ENCODE measurements around the gene NFATC3. TPM values are rescaled to one million over a fixed set of nuclear protein-coding genes. Genes with fewer than 3 reads are reported as not detected.
"Not testable (repeated sequence)": the region's sequence is repeated elsewhere in the genome, so short reads cannot be mapped to it uniquely, and the experiment has no call there.

The NFATC3 gene
- total RNA-seq, 4 donors from 2014 or later, result 67.7 to 107 (median 71.7) TPM

DNA sequence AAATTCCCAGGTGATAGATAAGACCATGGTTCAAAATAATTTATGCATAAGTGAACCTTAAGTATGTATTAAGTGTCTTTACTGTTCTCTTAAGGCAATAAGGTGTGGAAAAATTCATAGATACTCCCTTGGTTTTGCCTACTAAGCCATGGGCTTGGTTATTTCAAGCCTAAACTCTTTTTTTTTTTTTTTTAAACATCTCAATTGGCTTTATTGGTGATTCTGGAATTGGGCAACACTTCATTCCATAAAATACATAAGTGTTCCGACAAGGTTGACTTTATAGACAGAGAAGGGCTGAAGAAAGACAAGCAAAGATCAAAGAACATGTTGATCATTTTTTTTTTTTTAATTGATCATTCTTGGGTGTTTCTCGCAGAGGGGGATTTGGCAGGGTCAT, 77.2 kb downstream of the NFATC3 start:
- DNase-seq, result no peak

DNA sequence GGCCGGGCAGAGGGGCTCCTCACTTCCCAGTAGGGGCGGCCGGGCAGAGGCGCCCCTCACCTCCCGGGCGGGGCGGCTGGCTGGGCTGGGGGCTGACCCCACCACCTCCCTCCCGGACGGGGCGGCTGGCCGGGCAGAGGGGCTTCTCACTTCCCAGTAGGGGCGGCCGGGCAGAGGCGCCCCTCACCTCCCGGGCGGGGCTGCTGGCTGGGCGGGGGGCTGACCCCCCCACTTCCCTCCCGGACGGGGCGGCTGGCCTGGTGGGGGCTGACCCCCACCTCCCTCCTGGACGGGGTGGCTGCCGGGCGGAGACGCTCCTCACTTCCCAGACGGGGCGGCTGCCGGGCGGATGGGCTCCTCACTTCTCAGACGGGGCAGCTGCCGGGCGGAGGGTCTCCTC, 78.1 kb downstream of the NFATC3 start:
- H3K36me3 ChIP-seq; H3K4me3 ChIP-seq (replicated peaks in 1 of 3); H3K4me1 ChIP-seq; DNase-seq; H3K27ac ChIP-seq; intact Hi-C loops (cut with DNase I); H3K27me3 ChIP-seq; H3K9me3 ChIP-seq: not testable (repeated sequence)
- no CpG with 5 or more reads among the region's 31 CpGs for WGBS, 2 donors

More for the DNA sequence above, 77.2 kb downstream of the NFATC3 start:
- H3K27me3 ChIP-seq, result no peaks in the 10 kb centered on the region
- peaks cover 4 to 14% of the 10 kb centered on the region in 2 donors for H3K36me3 ChIP-seq
- H3K4me3 ChIP-seq (replicated peaks in 1 of 3), result no peak overlapping the region
- intact Hi-C loops (cut with DNase I), result no loop called here
- H3K9me3 ChIP-seq, result no peaks in the 10 kb centered on the region
- TF ChIP-seq POLR2A (IDR thresholded peaks at IDR 0.05), result no peak
- TF ChIP-seq, protein P1, sequence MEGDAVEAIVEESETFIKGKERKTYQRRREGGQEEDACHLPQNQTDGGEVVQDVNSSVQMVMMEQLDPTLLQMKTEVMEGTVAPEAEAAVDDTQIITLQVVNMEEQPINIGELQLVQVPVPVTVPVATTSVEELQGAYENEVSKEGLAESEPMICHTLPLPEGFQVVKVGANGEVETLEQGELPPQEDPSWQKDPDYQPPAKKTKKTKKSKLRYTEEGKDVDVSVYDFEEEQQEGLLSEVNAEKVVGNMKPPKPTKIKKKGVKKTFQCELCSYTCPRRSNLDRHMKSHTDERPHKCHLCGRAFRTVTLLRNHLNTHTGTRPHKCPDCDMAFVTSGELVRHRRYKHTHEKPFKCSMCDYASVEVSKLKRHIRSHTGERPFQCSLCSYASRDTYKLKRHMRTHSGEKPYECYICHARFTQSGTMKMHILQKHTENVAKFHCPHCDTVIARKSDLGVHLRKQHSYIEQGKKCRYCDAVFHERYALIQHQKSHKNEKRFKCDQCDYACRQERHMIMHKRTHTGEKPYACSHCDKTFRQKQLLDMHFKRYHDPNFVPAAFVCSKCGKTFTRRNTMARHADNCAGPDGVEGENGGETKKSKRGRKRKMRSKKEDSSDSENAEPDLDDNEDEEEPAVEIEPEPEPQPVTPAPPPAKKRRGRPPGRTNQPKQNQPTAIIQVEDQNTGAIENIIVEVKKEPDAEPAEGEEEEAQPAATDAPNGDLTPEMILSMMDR (IDR thresholded peaks at IDR 0.05), result no peak
- no peak overlapping the region for H3K27ac ChIP-seq
- WGBS, 2 donors, result 95 to 97% methylated on average over 2 of the region's 2 CpGs
- H3K4me1 ChIP-seq, result peaks cover 0 to 2% of the 10 kb centered on the region in 2 donors

DNA sequence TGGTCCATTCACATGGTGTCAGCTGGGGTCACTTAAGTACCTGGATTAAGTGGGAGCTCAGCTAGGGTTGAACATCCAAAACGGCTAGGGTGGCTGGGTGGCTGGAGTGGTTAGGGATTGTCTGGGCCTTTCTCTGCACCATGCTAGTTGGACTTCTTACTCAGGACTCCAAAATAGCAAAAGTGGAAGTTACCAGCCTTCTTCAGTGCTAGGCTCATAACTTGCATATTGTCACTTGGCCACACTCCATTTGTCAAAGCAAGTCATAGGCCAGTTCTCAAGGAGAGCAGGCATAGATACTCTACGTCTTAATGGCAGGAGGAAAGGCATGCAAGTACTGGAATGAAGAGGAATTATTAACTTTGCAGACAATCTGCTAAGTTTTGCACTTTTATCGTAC, 81.1 kb downstream of the NFATC3 start:
- H3K36me3 ChIP-seq, result peaks cover 0 to 10% of the 10 kb centered on the region in 2 donors
- TF ChIP-seq POLR2A (IDR thresholded peaks at IDR 0.05), result no peak
- TF ChIP-seq, protein P1 (IDR thresholded peaks at IDR 0.05), result no peak
- H3K4me1 ChIP-seq, result no peaks in the 10 kb centered on the region
- 76 to 84% methylated on average over 3 of the region's 3 CpGs for WGBS, 2 donors
- no peak overlapping the region for H3K4me3 ChIP-seq (replicated peaks in 1 of 3)
- intact Hi-C loops (cut with DNase I), result no loop called here
- DNase-seq, result no peak
- H3K27ac ChIP-seq, result no peak overlapping the region
- no peaks in the 10 kb centered on the region for H3K27me3 ChIP-seq
- no peaks in the 10 kb centered on the region for H3K9me3 ChIP-seq

DNA sequence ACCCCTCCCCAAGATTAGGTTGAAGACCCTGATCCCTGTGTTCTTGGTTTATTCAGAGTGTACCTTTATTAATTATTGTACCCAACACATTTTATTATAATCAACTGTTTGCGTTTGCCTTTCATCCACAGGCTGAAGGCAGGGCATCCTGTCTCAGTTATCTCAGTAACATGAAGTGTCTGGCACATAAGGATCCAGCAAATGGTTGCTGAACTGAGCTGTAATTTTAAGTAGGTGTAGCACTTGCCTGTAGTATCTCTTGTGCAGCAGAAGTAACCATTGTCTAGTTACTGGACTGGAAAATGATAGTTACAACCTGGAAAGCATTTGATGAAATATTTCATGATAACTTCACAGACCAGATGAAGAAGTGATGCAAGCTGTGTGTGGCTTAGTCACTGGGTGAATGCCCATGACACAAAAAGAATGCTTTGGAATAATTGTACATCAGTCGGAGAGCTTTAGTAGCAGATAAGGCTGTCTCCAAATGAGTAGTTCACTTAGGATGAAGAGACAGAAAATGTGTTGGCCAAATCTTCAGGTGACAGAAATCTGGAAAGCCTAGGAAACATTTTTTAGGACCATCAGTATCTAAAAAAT, 94.1 kb downstream of the NFATC3 start:
- Histone ChIP-seq H3K9me3 (no peaks in the 10 kb centered on the region), H3K36me3 (peaks cover 9 to 14% of the 10 kb centered on the region in 2 donors), H3K27me3 (no peaks in the 10 kb centered on the region), H3K27ac (no peak overlapping the region), H3K4me1 (peaks cover 0 to 10% of the 10 kb centered on the region in 2 donors), H3K4me3 (replicated peaks in 1 of 3) (no peak overlapping the region)
- WGBS, 2 donors, result 52 to 63% methylated on average over 2 of the region's 2 CpGs
- intact Hi-C loops (cut with DNase I), result no loop called here
- TF ChIP-seq POLR2A (IDR thresholded peaks at IDR 0.05), result no peak
- TF ChIP-seq, protein P1 (IDR thresholded peaks at IDR 0.05), result no peak
- no peak for DNase-seq

DNA sequence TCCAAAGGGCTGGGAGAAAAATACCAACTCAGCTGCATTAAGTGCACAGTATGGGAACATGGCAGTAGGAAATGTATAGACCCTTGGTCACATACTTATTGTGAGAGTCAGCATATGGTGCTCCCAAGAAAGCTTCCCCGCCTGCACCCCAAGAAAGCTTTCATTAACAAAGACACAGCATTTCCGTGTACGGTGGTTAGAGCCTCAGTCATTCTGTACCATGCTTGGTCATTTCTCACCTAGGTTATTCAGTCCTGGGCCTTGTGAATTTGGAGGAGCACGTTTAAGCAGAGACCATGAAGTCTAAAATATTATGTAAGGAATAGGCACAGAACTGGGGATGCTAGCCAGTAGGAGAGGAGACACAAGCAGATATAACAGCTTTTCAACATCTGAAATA, 94.7 kb downstream of the NFATC3 start:
- peaks cover 0 to 10% of the 10 kb centered on the region in 2 donors for H3K4me1 ChIP-seq
- H3K27me3 ChIP-seq, result no peaks in the 10 kb centered on the region
- H3K27ac ChIP-seq, result no peak overlapping the region
- H3K36me3 ChIP-seq, result peaks cover 9 to 10% of the 10 kb centered on the region in 2 donors
- H3K4me3 ChIP-seq (replicated peaks in 1 of 3), result no peak overlapping the region
- TF ChIP-seq, protein P1 (IDR thresholded peaks at IDR 0.05), result no peak
- TF ChIP-seq POLR2A (IDR thresholded peaks at IDR 0.05), result no peak
- intact Hi-C loops (cut with DNase I), result no loop called here
- H3K9me3 ChIP-seq, result no peaks in the 10 kb centered on the region
- WGBS, 2 donors, result 95 to 96% methylated on average over 4 of the region's 4 CpGs
- no peak for DNase-seq
